Neural progenitor cell (in vitro differentiated cells): ENCODE results near the gene ARHGAP42. TPM values are rescaled to one million over a fixed set of nuclear protein-coding genes. Genes with fewer than 3 reads are reported as not detected.

Experiments used
- DNase-seq: peaks from one replicate; pipeline ENCODE4 v3.0.0-alpha.2; 2016; ENCODE audit warnings: low spot score
- H2AFZ ChIP-seq: fragments of 200-600 bp; sonication (generic); replicated peaks from 2 replicates; pipeline ENCODE4 v1.6.1; 2016; ENCODE audit warnings: antibody characterized with exemption
- H3F3A ChIP-seq: fragments of 200-600 bp; sonication (generic); 2 replicates; pipeline ENCODE4 v1.6.1; 2016; ENCODE audit warnings: antibody characterized with exemption, low read depth
- H3K27ac ChIP-seq: fragments of 200-600 bp; sonication (generic); 2 replicates; pipeline ENCODE4 v1.5.1; 2016; ENCODE audit warnings: mild to moderate bottlenecking
- H3K27me3 ChIP-seq: fragments of 200-600 bp; sonication (generic); 2 replicates; pipeline ENCODE4 v1.6.1; 2016; ENCODE audit warnings: mild to moderate bottlenecking, moderate library complexity
- H3K36me3 ChIP-seq: fragments of 200-600 bp; sonication (generic); 2 replicates; pipeline ENCODE4 v1.5.1; 2016
- H3K4me1 ChIP-seq: fragments of 200-600 bp; sonication (generic); 2 replicates; pipeline ENCODE4 v1.6.1; 2016; ENCODE audit warnings: mixed run types
- H3K4me2 ChIP-seq: fragments of 200-600 bp; sonication (generic); 2 replicates; pipeline ENCODE4 v1.6.1; 2016
- H3K4me3 ChIP-seq: fragments of 200-600 bp; sonication (generic); 2 replicates; pipeline ENCODE4 v1.5.1; 2016
- H3K79me2 ChIP-seq: fragments of 200-600 bp; sonication (generic); 2 replicates; pipeline ENCODE4 v1.6.1; 2016; ENCODE audit warnings: low read depth
- H3K9ac ChIP-seq: fragments of 200-600 bp; sonication (generic); 2 replicates; pipeline ENCODE4 v1.6.1; 2016
- H3K9me3 ChIP-seq: fragments of 200-600 bp; sonication (generic); 2 replicates; pipeline ENCODE4 v1.5.1; 2016; ENCODE audit warnings: low read depth
- H4K20me1 ChIP-seq: fragments of 200-600 bp; sonication (generic); 2 replicates; pipeline ENCODE4 v1.6.1; 2016; ENCODE audit warnings: low read depth
- H3K27ac Mint-ChIP-seq: 3 replicates; pipeline ENCODE4 v1.8.0; 2021; ENCODE audit warnings: mixed read lengths
- H3K27me3 Mint-ChIP-seq: 2 replicates; pipeline ENCODE4 v1.8.0; 2022; ENCODE audit warnings: low read depth, mild to moderate bottlenecking, inconsistent platforms, moderate library complexity, mixed read lengths; ENCODE audit not compliant: insufficient read depth
- H3K36me3 Mint-ChIP-seq: 3 replicates; pipeline ENCODE4 v1.8.0; 2021; ENCODE audit warnings: mixed read lengths
- H3K4me1 Mint-ChIP-seq: 3 replicates; pipeline ENCODE4 v1.8.0; 2021; ENCODE audit warnings: mixed read lengths
- H3K4me3 Mint-ChIP-seq: 3 replicates; pipeline ENCODE4 v1.8.0; 2021; ENCODE audit warnings: mild to moderate bottlenecking, moderate library complexity, mixed read lengths
- H3K9me3 Mint-ChIP-seq: 3 replicates; pipeline ENCODE4 v1.8.0; 2020; ENCODE audit warnings: mixed read lengths
- CTCF ChIP-seq: fragments of 200-600 bp; sonication (generic); IDR thresholded peaks from 2 replicates; pipeline ENCODE4 v1.5.1; 2017; ENCODE audit warnings: antibody characterized with exemption, mild to moderate bottlenecking
- EZH2 ChIP-seq: fragments of 200-600 bp; sonication (generic); IDR thresholded peaks from 2 replicates; pipeline ENCODE4 v1.6.1; 2017; ENCODE audit warnings: antibody characterized with exemption, mild to moderate bottlenecking, moderate library complexity
- EZH2phosphoT487 ChIP-seq: fragments of 200-600 bp; sonication (generic); IDR thresholded peaks from 2 replicates; pipeline ENCODE4 v1.6.1; 2017; ENCODE audit warnings: antibody characterized with exemption
- total RNA-seq: library from RNA; depleted of rRNA; stranded (reverse); fragments of >200 nt; gene quantifications from 2 replicates; pipeline ENCODE4 v1.2.3, GENCODE V29; 2015; ENCODE audit warnings: low replicate concordance

Gene ARHGAP42
- total RNA-seq, 1 donor from 2014 or later = 31.0 TPM

- Histone ChIP-seq H3K9me3 (no peaks in the 10 kb centered on the region), H3K36me3 (no peaks in the 10 kb centered on the region), H3K4me1 (no peaks in the 10 kb centered on the region), H3K4me2 (no peak overlapping the region), H2AFZ (no peak overlapping the region), H3K27me3 (no peaks in the 10 kb centered on the region), H3F3A (no peaks in the 10 kb centered on the region), H4K20me1 (no peaks in the 10 kb centered on the region), H3K4me3 (no peak overlapping the region), H3K9ac (no peak overlapping the region), H3K27ac (no peak overlapping the region), H3K79me2 (no peaks in the 10 kb centered on the region)
- H3K9me3 Mint-ChIP-seq = no peaks in the 10 kb centered on the region
- H3K4me1 Mint-ChIP-seq = no peaks in the 10 kb centered on the region
- H3K4me3 Mint-ChIP-seq = no peak overlapping the region
- H3K27me3 Mint-ChIP-seq = no peaks in the 10 kb centered on the region
- TF ChIP-seq EZH2 = no peak
- TF ChIP-seq EZH2phosphoT487 = no peak
- no peak for TF ChIP-seq CTCF
- no peak overlapping the region for H3K27ac Mint-ChIP-seq
- DNase-seq = no peak
- no peaks in the 10 kb centered on the region for H3K36me3 Mint-ChIP-seq
These were observed 162.2 kb downstream of the ARHGAP42 start for GRCh38 chr11:100849009-100849900.

DNA sequence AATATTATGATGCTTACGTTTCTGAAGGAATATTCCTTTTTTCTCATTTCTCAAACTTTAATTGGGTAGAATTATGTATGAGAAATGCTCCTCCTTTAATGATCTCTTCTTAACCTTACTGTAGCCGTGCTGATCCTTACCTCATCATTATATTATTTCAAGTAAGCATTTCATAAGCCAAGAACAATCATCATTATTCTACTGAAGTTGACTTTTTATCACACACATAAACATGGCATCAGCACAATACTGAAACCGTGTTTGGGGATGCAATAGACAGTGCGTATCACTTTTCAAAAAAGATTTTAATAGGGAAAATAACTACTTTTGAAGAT is 162.8 kb downstream of the ARHGAP42 start:
- Mint-ChIP-seq H3K9me3 (no peaks in the 10 kb centered on the region), H3K27me3 (no peaks in the 10 kb centered on the region), H3K36me3 (no peaks in the 10 kb centered on the region), H3K4me3 (no peak overlapping the region), H3K27ac (no peak overlapping the region), H3K4me1 (no peaks in the 10 kb centered on the region)
- H3K4me1 ChIP-seq = peaks cover 6% of the 10 kb centered on the region
- H3K9me3 ChIP-seq = no peaks in the 10 kb centered on the region
- no peaks in the 10 kb centered on the region for H3K27me3 ChIP-seq
- H3K79me2 ChIP-seq = no peaks in the 10 kb centered on the region
- TF ChIP-seq CTCF (no peak), EZH2 (no peak), EZH2phosphoT487 (no peak)
- H3K4me3 ChIP-seq = no peak overlapping the region
- H2AFZ ChIP-seq = no peak overlapping the region
- no peaks in the 10 kb centered on the region for H4K20me1 ChIP-seq
- no peak overlapping the region for H3K27ac ChIP-seq
- DNase-seq = no peak
- H3K9ac ChIP-seq = no peak overlapping the region
- H3K4me2 ChIP-seq = no peak overlapping the region
- H3F3A ChIP-seq = peaks cover 3% of the 10 kb centered on the region
- no peaks in the 10 kb centered on the region for H3K36me3 ChIP-seq

DNA sequence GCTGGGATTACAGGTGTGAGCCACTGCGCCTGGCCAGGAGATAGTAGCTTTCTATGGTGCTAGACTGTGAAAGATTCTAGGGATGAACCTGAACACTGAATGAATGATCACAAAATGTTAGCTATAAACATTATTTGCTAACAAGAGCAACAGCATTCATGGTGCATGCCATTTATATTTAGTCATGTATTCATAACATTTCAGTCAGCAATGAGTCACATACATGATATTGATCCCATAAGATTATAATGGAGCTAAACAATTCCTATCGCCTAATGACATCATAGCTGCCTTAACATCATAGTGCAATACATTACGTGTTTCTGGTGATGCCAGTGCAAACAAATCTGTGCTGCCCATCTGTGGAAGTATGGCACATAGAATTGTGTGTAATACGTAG is 164.1 kb downstream of the ARHGAP42 start:
- no peak overlapping the region for H3K4me2 ChIP-seq
- H3K79me2 ChIP-seq = no peaks in the 10 kb centered on the region
- peaks cover 1% of the 10 kb centered on the region for H3K4me1 Mint-ChIP-seq
- no peaks in the 10 kb centered on the region for H3K9me3 Mint-ChIP-seq
- peaks cover 3% of the 10 kb centered on the region for H3F3A ChIP-seq
- H3K36me3 Mint-ChIP-seq = no peaks in the 10 kb centered on the region
- H3K27me3 ChIP-seq = no peaks in the 10 kb centered on the region
- no peak overlapping the region for H3K27ac Mint-ChIP-seq
- no peaks in the 10 kb centered on the region for H3K9me3 ChIP-seq
- H3K36me3 ChIP-seq = no peaks in the 10 kb centered on the region
- no peak overlapping the region for H3K27ac ChIP-seq
- peaks cover 17% of the 10 kb centered on the region for H3K4me1 ChIP-seq
- H3K4me3 ChIP-seq = no peak overlapping the region
- TF ChIP-seq EZH2 = no peak
- TF ChIP-seq EZH2phosphoT487 = no peak
- TF ChIP-seq CTCF = no peak
- no peaks in the 10 kb centered on the region for H3K27me3 Mint-ChIP-seq
- no peak overlapping the region for H3K4me3 Mint-ChIP-seq
- DNase-seq = no peak
- H4K20me1 ChIP-seq = no peaks in the 10 kb centered on the region
- H2AFZ ChIP-seq = no peak overlapping the region
- H3K9ac ChIP-seq = no peak overlapping the region
